K562 treated with DMSO at 1 percent for 12 hours (cell line): Measurements from ENCODE around the gene PRR20E. TPM values are rescaled to one million over a fixed set of nuclear protein-coding genes. Genes with fewer than 3 reads are reported as not detected.

Experiments used
- total RNA-seq: library from RNA; unstranded; fragments of 300-600 nt; gene quantifications from 2 replicates; pipeline ENCODE4 v1.2.3, GENCODE V29; 2022; ENCODE audit not compliant: insufficient read depth

PRR20E gene
- total RNA-seq = not detected in 2 replicates

GRCh38 chr13:57166897-57167296 is at the start of gene PRR20E:
PRR20E (plus strand) TSS chr13:57167197; CDS start chr13:57167584, 387 bp downstream.

GRCh38 chr13:57140235-57140968 is 26.6 kb upstream of the PRR20E start, which contains the start of gene PRR20A:
PRR20A (plus strand) TSS chr13:57140918; CDS start chr13:57141305, 387 bp downstream.

GRCh38 chr13:57147188-57147587 is 19.8 kb upstream of the PRR20E start, which contains the start of gene PRR20B:
PRR20B (plus strand) TSS chr13:57147488; CDS start chr13:57147875, 387 bp downstream.

GRCh38 chr13:57153761-57154160 is 13.2 kb upstream of the PRR20E start, which contains the start of gene PRR20C:
PRR20C (plus strand) TSS chr13:57154061; CDS start chr13:57154448, 387 bp downstream.

DNA sequence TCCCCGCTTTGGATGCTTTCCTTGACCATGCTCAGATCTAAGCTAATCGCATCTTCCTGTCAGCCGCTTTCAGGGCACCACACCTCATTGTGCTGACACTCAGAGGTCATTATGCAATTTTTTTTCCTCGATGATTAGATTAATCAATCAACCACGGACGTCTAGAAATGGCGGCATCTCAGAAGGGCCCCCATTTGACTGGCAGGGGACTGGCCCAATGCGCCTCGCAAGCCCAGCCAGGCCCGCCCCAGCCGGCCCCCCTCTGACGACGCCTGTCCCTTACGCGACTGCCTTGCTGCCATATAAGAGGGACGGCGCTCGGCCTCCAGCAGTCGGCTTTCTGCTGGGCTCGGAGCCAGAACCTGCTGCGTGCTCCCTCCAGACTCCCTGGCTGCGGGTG is 6.7 kb upstream of the PRR20E start, which contains the start of gene PRR20D:
Gene PRR20D, plus strand, starts transcription at position 301 of the 400 bp plus-strand sequence. CDS start 387 bp downstream, outside the sequence.

Other genes with a start within 250 kb of the PRR20E start
- gene PRR20A, start 26.3 kb upstream of the PRR20E start, total RNA-seq = not detected in 2 replicates
- not detected in 2 replicates for gene PRR20B, start 19.7 kb upstream of the PRR20E start, total RNA-seq
- not detected in 2 replicates for gene PRR20C, start 13.1 kb upstream of the PRR20E start, total RNA-seq
- gene PRR20D, start 6.6 kb upstream of the PRR20E start, total RNA-seq = not detected in 2 replicates